ENCODE measurements around the gene SMG1.

GRCh38 chr16:18933501-18933900, 7.3 kb upstream of the SMG1 start:
- TF ChIP-seq GATA2 (IDR thresholded peaks at IDR 0.05; ENCODE audit: low read depth, low read length), result no peak
- TF ChIP-seq GATA3 (IDR thresholded peaks at IDR 0.05; ENCODE audit: low read depth, low read length), result no peak
